ENCODE data around the gene TP53INP2.
"Not testable (repeated sequence)": the region's sequence is repeated elsewhere in the genome, so short reads cannot be mapped to it uniquely, and the experiment has no call there.

DNA sequence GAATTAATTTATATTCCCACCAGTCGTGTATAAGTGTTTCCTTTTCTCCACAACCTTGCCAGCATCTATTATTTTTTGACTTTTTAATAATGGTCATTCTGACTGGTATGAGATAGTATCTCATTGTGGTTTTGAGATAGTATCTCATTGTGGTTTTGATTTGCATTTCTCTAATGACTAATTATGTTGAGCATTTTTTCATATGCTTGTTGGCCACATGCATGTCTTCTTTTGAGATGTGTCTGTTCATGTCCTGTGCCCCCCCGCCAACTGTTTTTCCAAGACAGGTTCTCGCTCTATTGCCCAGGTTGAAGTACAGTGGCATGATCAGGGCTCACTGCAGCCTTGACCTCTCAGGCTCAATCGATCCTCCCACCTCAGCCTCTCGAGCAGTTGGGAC, 42.3 kb upstream of the TP53INP2 start:
- TF ChIP-seq EZH2phosphoT487 (IDR thresholded peaks at IDR 0.05; ENCODE audit: borderline replicate concordance); POLR2A (IDR thresholded peaks at IDR 0.05; ENCODE audit: borderline replicate concordance, extremely low read depth, insufficient read depth, insufficient read length); EZH2 (IDR thresholded peaks at IDR 0.05); SP1 (IDR thresholded peaks at IDR 0.05; ENCODE audit: low read depth); TCF7L2 (IDR thresholded peaks at IDR 0.05; ENCODE audit: borderline replicate concordance, extremely low read depth, insufficient read depth, insufficient read length): not testable (repeated sequence)
- TF ChIP-seq, protein P1, sequence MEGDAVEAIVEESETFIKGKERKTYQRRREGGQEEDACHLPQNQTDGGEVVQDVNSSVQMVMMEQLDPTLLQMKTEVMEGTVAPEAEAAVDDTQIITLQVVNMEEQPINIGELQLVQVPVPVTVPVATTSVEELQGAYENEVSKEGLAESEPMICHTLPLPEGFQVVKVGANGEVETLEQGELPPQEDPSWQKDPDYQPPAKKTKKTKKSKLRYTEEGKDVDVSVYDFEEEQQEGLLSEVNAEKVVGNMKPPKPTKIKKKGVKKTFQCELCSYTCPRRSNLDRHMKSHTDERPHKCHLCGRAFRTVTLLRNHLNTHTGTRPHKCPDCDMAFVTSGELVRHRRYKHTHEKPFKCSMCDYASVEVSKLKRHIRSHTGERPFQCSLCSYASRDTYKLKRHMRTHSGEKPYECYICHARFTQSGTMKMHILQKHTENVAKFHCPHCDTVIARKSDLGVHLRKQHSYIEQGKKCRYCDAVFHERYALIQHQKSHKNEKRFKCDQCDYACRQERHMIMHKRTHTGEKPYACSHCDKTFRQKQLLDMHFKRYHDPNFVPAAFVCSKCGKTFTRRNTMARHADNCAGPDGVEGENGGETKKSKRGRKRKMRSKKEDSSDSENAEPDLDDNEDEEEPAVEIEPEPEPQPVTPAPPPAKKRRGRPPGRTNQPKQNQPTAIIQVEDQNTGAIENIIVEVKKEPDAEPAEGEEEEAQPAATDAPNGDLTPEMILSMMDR (IDR thresholded peaks at IDR 0.05 in 2 of 3, conservative IDR thresholded peaks at IDR 0.05 in 1 of 3; ENCODE audit: borderline replicate concordance in 1 of 3, insufficient read depth in 1 of 3, low read depth in 2 of 3, low read length in 2 of 3): not testable (repeated sequence)
- TF ChIP-seq, protein P2, sequence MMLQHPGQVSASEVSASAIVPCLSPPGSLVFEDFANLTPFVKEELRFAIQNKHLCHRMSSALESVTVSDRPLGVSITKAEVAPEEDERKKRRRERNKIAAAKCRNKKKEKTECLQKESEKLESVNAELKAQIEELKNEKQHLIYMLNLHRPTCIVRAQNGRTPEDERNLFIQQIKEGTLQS (IDR thresholded peaks at IDR 0.05): not testable (repeated sequence)

Data from HCT116 (cell line).